PFSK-1 (cell line): ENCODE data around the gene SMIM1.

ENCODE experiments used
- FOXP2 ChIP-seq: optimal IDR thresholded peaks from 2 replicates; pipeline ENCODE3; 2011; ENCODE audit warnings: borderline replicate concordance, control low read depth, inconsistent platforms; ENCODE audit not compliant: insufficient read depth; ENCODE audit errors: extremely low read length, extremely low read depth
- POLR2AphosphoS5 ChIP-seq: IDR thresholded peaks from 2 replicates; pipeline ENCODE4 v1.6.1; 2012; ENCODE audit warnings: low read depth, mild to moderate bottlenecking, control low read depth, low read length, moderate library complexity
- SIN3A ChIP-seq: IDR thresholded peaks from 2 replicates; pipeline ENCODE4 v1.6.1; 2012; ENCODE audit warnings: mild to moderate bottlenecking, low read length, moderate library complexity, borderline replicate concordance; ENCODE audit not compliant: insufficient read depth
- TAF1 ChIP-seq: IDR thresholded peaks from 2 replicates; pipeline ENCODE4 v1.6.1; 2012; ENCODE audit warnings: low read length, control low read depth, borderline replicate concordance; ENCODE audit not compliant: insufficient read depth
- TF ChIP-seq, protein P1 (sequence below), 2 experiments: IDR thresholded peaks; 2 replicates each; pipeline versions ENCODE4 v1.6.1 to v1.8.0; 2011 to 2012; ENCODE audit warnings: low read depth in 2 of 2, low read length in 2 of 2, control low read depth in 1 of 2, inconsistent platforms in 1 of 2, mild to moderate bottlenecking in 1 of 2, moderate library complexity in 1 of 2; ENCODE audit not compliant: insufficient read depth in 1 of 2

The SMIM1 gene

DNA sequence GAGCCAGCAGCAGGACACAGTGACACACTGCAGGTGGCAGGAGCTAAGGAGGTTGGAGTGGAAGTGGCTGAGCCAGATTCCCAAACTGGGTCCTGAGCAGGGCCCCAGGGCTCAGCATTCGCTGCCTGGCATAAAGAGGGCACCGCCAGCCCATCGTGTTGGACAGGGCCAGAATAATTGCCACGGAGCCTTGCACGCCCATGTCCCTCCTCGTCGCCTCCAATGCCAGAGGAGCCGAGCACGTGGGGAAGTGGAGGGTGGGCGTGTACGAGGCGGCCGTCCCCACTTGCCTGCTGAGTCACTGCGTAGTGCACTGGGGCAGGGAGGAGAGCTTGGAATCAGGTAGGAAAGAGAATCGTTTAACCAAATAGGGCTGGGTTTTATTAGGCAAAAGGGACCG is 49.9 kb downstream of the SMIM1 start:
- TF ChIP-seq SIN3A (no peak), POLR2AphosphoS5 (no peak), TAF1 (no peak), FOXP2 (no peak)
- TF ChIP-seq, protein P1, sequence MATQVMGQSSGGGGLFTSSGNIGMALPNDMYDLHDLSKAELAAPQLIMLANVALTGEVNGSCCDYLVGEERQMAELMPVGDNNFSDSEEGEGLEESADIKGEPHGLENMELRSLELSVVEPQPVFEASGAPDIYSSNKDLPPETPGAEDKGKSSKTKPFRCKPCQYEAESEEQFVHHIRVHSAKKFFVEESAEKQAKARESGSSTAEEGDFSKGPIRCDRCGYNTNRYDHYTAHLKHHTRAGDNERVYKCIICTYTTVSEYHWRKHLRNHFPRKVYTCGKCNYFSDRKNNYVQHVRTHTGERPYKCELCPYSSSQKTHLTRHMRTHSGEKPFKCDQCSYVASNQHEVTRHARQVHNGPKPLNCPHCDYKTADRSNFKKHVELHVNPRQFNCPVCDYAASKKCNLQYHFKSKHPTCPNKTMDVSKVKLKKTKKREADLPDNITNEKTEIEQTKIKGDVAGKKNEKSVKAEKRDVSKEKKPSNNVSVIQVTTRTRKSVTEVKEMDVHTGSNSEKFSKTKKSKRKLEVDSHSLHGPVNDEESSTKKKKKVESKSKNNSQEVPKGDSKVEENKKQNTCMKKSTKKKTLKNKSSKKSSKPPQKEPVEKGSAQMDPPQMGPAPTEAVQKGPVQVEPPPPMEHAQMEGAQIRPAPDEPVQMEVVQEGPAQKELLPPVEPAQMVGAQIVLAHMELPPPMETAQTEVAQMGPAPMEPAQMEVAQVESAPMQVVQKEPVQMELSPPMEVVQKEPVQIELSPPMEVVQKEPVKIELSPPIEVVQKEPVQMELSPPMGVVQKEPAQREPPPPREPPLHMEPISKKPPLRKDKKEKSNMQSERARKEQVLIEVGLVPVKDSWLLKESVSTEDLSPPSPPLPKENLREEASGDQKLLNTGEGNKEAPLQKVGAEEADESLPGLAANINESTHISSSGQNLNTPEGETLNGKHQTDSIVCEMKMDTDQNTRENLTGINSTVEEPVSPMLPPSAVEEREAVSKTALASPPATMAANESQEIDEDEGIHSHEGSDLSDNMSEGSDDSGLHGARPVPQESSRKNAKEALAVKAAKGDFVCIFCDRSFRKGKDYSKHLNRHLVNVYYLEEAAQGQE (IDR thresholded peaks at IDR 0.05; ENCODE audit: insufficient read depth in 1 of 2, low read depth in 2 of 2, low read length in 2 of 2) = no peak

DNA sequence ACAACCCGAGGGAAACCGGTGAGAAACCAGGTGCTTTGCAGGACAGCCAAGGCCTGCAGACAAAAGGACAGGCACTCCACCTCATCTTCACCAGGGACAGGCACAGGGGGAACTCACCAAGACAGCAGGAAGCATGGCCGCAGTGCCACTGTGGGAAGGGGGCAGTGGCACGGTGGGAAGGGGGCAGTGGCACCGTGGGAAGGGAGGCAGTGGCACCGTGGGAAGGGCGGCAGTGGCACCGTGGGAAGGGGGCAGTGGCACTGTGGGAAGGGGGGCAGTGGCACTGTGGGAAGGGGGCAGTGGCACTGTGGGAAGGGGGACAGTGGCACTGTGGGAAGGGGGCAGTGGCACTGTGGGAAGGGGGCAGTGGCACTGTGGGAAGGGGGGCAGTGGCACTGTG is 52.1 kb downstream of the SMIM1 start:
- TF ChIP-seq FOXP2 (no peak), POLR2AphosphoS5 (no peak), TAF1 (no peak), SIN3A (no peak)
- TF ChIP-seq, protein P1 (IDR thresholded peaks at IDR 0.05; ENCODE audit: insufficient read depth in 1 of 2, low read depth in 2 of 2, low read length in 2 of 2) = no peak

DNA sequence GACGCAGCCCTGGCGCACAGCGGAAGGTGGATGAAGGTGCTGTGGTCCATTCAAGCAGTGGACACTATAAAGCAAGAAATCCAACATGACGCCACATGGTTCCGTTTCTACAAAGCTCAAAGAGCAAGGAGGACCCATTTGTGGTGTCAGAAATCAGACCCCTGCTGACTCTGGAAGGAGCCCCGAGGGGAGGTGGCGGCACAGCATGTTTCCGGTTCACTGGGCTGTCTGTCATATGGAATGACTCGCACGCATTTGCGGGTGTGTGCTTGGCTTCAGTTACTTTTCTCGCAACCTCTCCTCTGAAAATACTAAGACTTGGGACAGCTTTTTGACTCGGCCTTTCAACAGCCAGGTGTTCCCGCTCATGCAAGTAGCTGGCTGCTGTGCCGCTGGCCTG is 52.8 kb downstream of the SMIM1 start:
- TF ChIP-seq FOXP2 (no peak), TAF1 (no peak), POLR2AphosphoS5 (no peak), SIN3A (no peak)
- TF ChIP-seq, protein P1 (IDR thresholded peaks at IDR 0.05; ENCODE audit: insufficient read depth in 1 of 2, low read depth in 2 of 2, low read length in 2 of 2) = no peak
